Spleen (tissue), 7 donors: Measurements from ENCODE around the gene CEP250.

Experiments
- CTCF ChIP-seq, 11 experiments: fragments of 200-600 bp in 7 of 11; fragments of 450-650 bp in 4 of 11; sonication (generic) in 4 of 11; IDR thresholded peaks in 8 of 11; conservative IDR thresholded peaks in 3 of 11; 1 replicate in 7 of 11; 2 replicates in 4 of 11; pipeline versions ENCODE4 v1.4.0 to v1.8.0; 2016 to 2021; ENCODE audit warnings: antibody characterized with exemption in 11 of 11, inconsistent platforms in 4 of 11, mild to moderate bottlenecking in 1 of 11
- POLR2A ChIP-seq, 3 donors: fragments of 450-650 bp; IDR thresholded peaks; one replicate each; pipeline ENCODE4 v1.5.1; 2017; ENCODE audit warnings: antibody characterized with exemption in 3 of 3, mild to moderate bottlenecking in 1 of 3
- POLR2AphosphoS5 ChIP-seq, 3 donors: sonication (generic); formaldehyde crosslinking; IDR thresholded peaks; one replicate each; pipeline ENCODE4 v1.5.1; 2017; ENCODE audit warnings: antibody characterized with exemption in 3 of 3
- donor health status: DM: no; HTN: no; CAD: no; lungs with moderate emphysema.
- donor health status: DM: no; HTN: no; CAD: no.
- donor health status: DM: no; HTN: no; CAD: no.

GRCh38 chr20:35410613-35411012, 44.8 kb upstream of the CEP250 start:
- TF ChIP-seq CTCF (IDR thresholded peaks at IDR 0.05 in 8 of 11, conservative IDR thresholded peaks at IDR 0.05 in 3 of 11) (no peak), POLR2AphosphoS5 (IDR thresholded peaks at IDR 0.05) (no peak), POLR2A (IDR thresholded peaks at IDR 0.05) (no peak)
